ENCODE data around the gene MAGEE2. TPM values are rescaled to one million over a fixed set of nuclear protein-coding genes. Genes with fewer than 3 reads are reported as not detected.
"Not testable (repeated sequence)": the region's sequence is repeated elsewhere in the genome, so short reads cannot be mapped to it uniquely, and the experiment has no call there.

Gene MAGEE2
- polyA plus RNA-seq, 3 donors, result not detected

- H3K4me3 ChIP-seq (replicated peaks in 1 of 3; ENCODE audit: low read depth in 2 of 3, low read length in 3 of 3), result no peak overlapping the region
- Mint-ChIP-seq H3K27me3 (ENCODE audit: low read depth in 3 of 3) (peaks cover 2 to 11% (median 8%) of the 10 kb centered on the region in 3 donors), H3K27ac (no peak overlapping the region), H3K4me1 (peaks cover 7% of the 10 kb centered on the region), H3K36me3 (no peaks in the 10 kb centered on the region), H3K9me3 (peaks cover 0 to 5% (median 3%) of the 10 kb centered on the region in 7 donors), H3K4me3 (no peak overlapping the region)
- no peak overlapping the region for H3K27ac ChIP-seq (ENCODE audit: low read depth in 1 of 2, low read length in 2 of 2)
- H3K9ac ChIP-seq (ENCODE audit: insufficient read depth, low read length, poor library complexity, severe bottlenecking), result no peak overlapping the region
- intact Hi-C loops (cut with micrococcal nuclease), result no loop called here
- TF ChIP-seq CTCF (IDR thresholded peaks at IDR 0.05), result no peak
- peaks cover 0 to 2% of the 10 kb centered on the region in 2 donors for H3K9me3 ChIP-seq (replicated peaks in 1 of 2; ENCODE audit: control insufficient read depth in 1 of 2, insufficient read depth in 1 of 2, low read length in 2 of 2)
- no peak for DNase-seq
- H4K20me1 ChIP-seq (ENCODE audit: insufficient read depth, low read length), result no peaks in the 10 kb centered on the region
- H3K4me1 ChIP-seq (ENCODE audit: control insufficient read depth in 1 of 2, insufficient read depth in 2 of 2, low read length in 2 of 2), result no peaks in the 10 kb centered on the region
- no peaks in the 10 kb centered on the region for H3K27me3 ChIP-seq (ENCODE audit: control insufficient read depth in 2 of 2, insufficient read depth in 2 of 2, low read length in 2 of 2)
- WGBS (ENCODE audit: insufficient coverage), result 47% methylated on average over 6 of the region's 15 CpGs
- no peaks in the 10 kb centered on the region for H3K79me2 ChIP-seq (ENCODE audit: insufficient read depth, low read length)
- no peaks in the 10 kb centered on the region for H3K36me3 ChIP-seq (replicated peaks in 1 of 2; ENCODE audit: control insufficient read depth in 1 of 2, insufficient read depth in 2 of 2, low read length in 2 of 2)
- no peak overlapping the region for H3K4me2 ChIP-seq (replicated peaks; ENCODE audit: extremely low read depth, low read length, poor library complexity, severe bottlenecking)
- H2AFZ ChIP-seq (ENCODE audit: insufficient read depth, low read depth, low read length, poor library complexity, severe bottlenecking), result no peak overlapping the region
Observed at GRCh38 chrX:75781611-75782010, 3.4 kb downstream of the MAGEE2 start.

- H3K4me1 Mint-ChIP-seq; DNase-seq; H3K4me2 ChIP-seq (replicated peaks; ENCODE audit: extremely low read depth, low read length, poor library complexity, severe bottlenecking); H3K4me1 ChIP-seq (ENCODE audit: control insufficient read depth in 1 of 2, insufficient read depth in 2 of 2, low read length in 2 of 2); H3K79me2 ChIP-seq (ENCODE audit: insufficient read depth, low read length); H3K4me3 ChIP-seq (replicated peaks in 1 of 3; ENCODE audit: low read depth in 2 of 3, low read length in 3 of 3); H3K36me3 ChIP-seq (replicated peaks in 1 of 2; ENCODE audit: control insufficient read depth in 1 of 2, insufficient read depth in 2 of 2, low read length in 2 of 2); H3K9me3 Mint-ChIP-seq; H3K27me3 ChIP-seq (ENCODE audit: control insufficient read depth in 2 of 2, insufficient read depth in 2 of 2, low read length in 2 of 2); H3K9ac ChIP-seq (ENCODE audit: insufficient read depth, low read length, poor library complexity, severe bottlenecking); H4K20me1 ChIP-seq (ENCODE audit: insufficient read depth, low read length); H3K9me3 ChIP-seq (replicated peaks in 1 of 2; ENCODE audit: control insufficient read depth in 1 of 2, insufficient read depth in 1 of 2, low read length in 2 of 2); intact Hi-C loops (cut with micrococcal nuclease); H3K4me3 Mint-ChIP-seq; H3K27me3 Mint-ChIP-seq (ENCODE audit: low read depth in 3 of 3); H3K27ac ChIP-seq (ENCODE audit: low read depth in 1 of 2, low read length in 2 of 2); H2AFZ ChIP-seq (ENCODE audit: insufficient read depth, low read depth, low read length, poor library complexity, severe bottlenecking); H3K36me3 Mint-ChIP-seq; H3K27ac Mint-ChIP-seq: not testable (repeated sequence)
- WGBS (ENCODE audit: insufficient coverage), result no CpG with 5 or more reads among the region's 5 CpGs
Observed at GRCh38 chrX:75768063-75768462, 17.0 kb downstream of the MAGEE2 start.

All from CD14-positive monocyte (primary cell).